CD14-positive monocyte (primary cell): Measurements from ENCODE around the gene FAM13A. TPM values are rescaled to one million over a fixed set of nuclear protein-coding genes. Genes with fewer than 3 reads are reported as not detected.
A peak's percentile ranks its signal among the peaks of the same experiment; 100 is the strongest.

Experiments used
- DNase-seq, 3 donors: peaks; one replicate each; pipeline ENCODE4 v3.0.0-alpha.2; 2011 to 2022
- H2AFZ ChIP-seq: 2 replicates; pipeline ENCODE4 v1.6.0; 2012; ENCODE audit warnings: mild to moderate bottlenecking, low read depth, low read length, inconsistent platforms; ENCODE audit not compliant: insufficient read depth, poor library complexity, severe bottlenecking
- H3K27ac ChIP-seq, 2 donors: 1 replicate in 1 of 2; 2 replicates in 1 of 2; pipeline ENCODE4 v1.5.1; 2012 to 2013; ENCODE audit warnings: low read length in 2 of 2, control low read depth in 1 of 2, inconsistent platforms in 1 of 2, low read depth in 1 of 2, mild to moderate bottlenecking in 1 of 2
- H3K27me3 ChIP-seq, 2 donors: one replicate each; pipeline versions ENCODE4 v1.6.0 to v1.6.1; 2011 to 2013; ENCODE audit warnings: low read length in 2 of 2; ENCODE audit not compliant: control insufficient read depth in 2 of 2, insufficient read depth in 2 of 2
- H3K36me3 ChIP-seq, 2 donors: replicated peaks in 1 of 2; 1 replicate in 1 of 2; 2 replicates in 1 of 2; pipeline versions ENCODE4 v1.5.1 to v1.6.1; 2012 to 2013; ENCODE audit warnings: low read length in 2 of 2, control low read depth in 1 of 2, inconsistent platforms in 1 of 2, mild to moderate bottlenecking in 1 of 2; ENCODE audit not compliant: insufficient read depth in 2 of 2, control insufficient read depth in 1 of 2
- H3K4me1 ChIP-seq, 2 donors: 1 replicate in 1 of 2; 2 replicates in 1 of 2; pipeline versions ENCODE4 v1.5.1 to v1.6.1; 2012 to 2013; ENCODE audit warnings: low read length in 2 of 2, control low read depth in 1 of 2, inconsistent platforms in 1 of 2, mild to moderate bottlenecking in 1 of 2, moderate library complexity in 1 of 2; ENCODE audit not compliant: insufficient read depth in 2 of 2, control insufficient read depth in 1 of 2
- H3K4me2 ChIP-seq: replicated peaks from 2 replicates; pipeline ENCODE3; 2012; ENCODE audit warnings: low read length, moderate library complexity, mild to moderate bottlenecking; ENCODE audit not compliant: poor library complexity, severe bottlenecking; ENCODE audit errors: extremely low read depth
- H3K4me3 ChIP-seq, 3 experiments: fragments of 200-600 bp in 1 of 3; sonication (generic) in 1 of 3; replicated peaks in 1 of 3; 1 replicate in 2 of 3; 2 replicates in 1 of 3; pipeline ENCODE4 v1.5.1; 2011 to 2013; ENCODE audit warnings: low read length in 3 of 3, mild to moderate bottlenecking in 3 of 3, control low read depth in 2 of 3, low read depth in 2 of 3, inconsistent platforms in 1 of 3, moderate library complexity in 1 of 3
- H3K79me2 ChIP-seq: 2 replicates; pipeline ENCODE4 v1.6.0; 2012; ENCODE audit warnings: mild to moderate bottlenecking, control low read depth, inconsistent platforms, low read length, moderate library complexity; ENCODE audit not compliant: insufficient read depth
- H3K9ac ChIP-seq: 2 replicates; pipeline ENCODE4 v1.6.0; 2017; ENCODE audit warnings: low read length, mild to moderate bottlenecking; ENCODE audit not compliant: insufficient read depth, poor library complexity, severe bottlenecking
- H3K9me3 ChIP-seq, 2 donors: replicated peaks in 1 of 2; 1 replicate in 1 of 2; 2 replicates in 1 of 2; pipeline versions ENCODE4 v1.5.1 to v1.6.1; 2012 to 2013; ENCODE audit warnings: low read length in 2 of 2, control low read depth in 1 of 2; ENCODE audit not compliant: control insufficient read depth in 1 of 2, insufficient read depth in 1 of 2
- H4K20me1 ChIP-seq: 2 replicates; pipeline ENCODE4 v1.6.0; 2012; ENCODE audit warnings: mild to moderate bottlenecking, low read length, control low read depth, moderate library complexity; ENCODE audit not compliant: insufficient read depth
- H3K27ac Mint-ChIP-seq, 7 donors: one replicate each; pipeline ENCODE4 v1.8.0; 2020; ENCODE audit warnings: mild to moderate bottlenecking in 7 of 7, mixed read lengths in 7 of 7, moderate library complexity in 6 of 7, inconsistent platforms in 2 of 7
- H3K27me3 Mint-ChIP-seq, 3 donors: one replicate each; pipeline ENCODE4 v1.8.0; 2021 to 2022; ENCODE audit warnings: low read depth in 3 of 3, mild to moderate bottlenecking in 3 of 3, mixed read lengths in 3 of 3, moderate library complexity in 3 of 3, inconsistent platforms in 1 of 3
- H3K36me3 Mint-ChIP-seq, 2 donors: one replicate each; pipeline ENCODE4 v1.8.0; 2020; ENCODE audit warnings: mixed read lengths in 2 of 2, inconsistent platforms in 1 of 2, mild to moderate bottlenecking in 1 of 2
- H3K4me1 Mint-ChIP-seq: one replicate; pipeline ENCODE4 v1.8.0; 2020; ENCODE audit warnings: mild to moderate bottlenecking, mixed read lengths
- H3K4me3 Mint-ChIP-seq, 2 donors: one replicate each; pipeline ENCODE4 v1.8.0; 2020; ENCODE audit warnings: mild to moderate bottlenecking in 2 of 2, mixed read lengths in 2 of 2, moderate library complexity in 1 of 2
- H3K9me3 Mint-ChIP-seq, 7 donors: one replicate each; pipeline ENCODE4 v1.8.0; 2020 to 2022; ENCODE audit warnings: mixed read lengths in 7 of 7, mild to moderate bottlenecking in 6 of 7, moderate library complexity in 6 of 7, inconsistent platforms in 2 of 7
- WGBS: methylation state at CpG from one replicate; pipeline ENCODE4 v1.1.5; 2013; ENCODE audit warnings: missing lambda C conversion rate; ENCODE audit not compliant: insufficient coverage; 5-methylcytosine and 5-hydroxymethylcytosine counted together
- intact Hi-C, 2 donors: fragments of 100-400 bp; cut with micrococcal nuclease; formaldehyde crosslinking; loops; one replicate each; pipeline versions ENCODE4 v1.15.0 to v1.15.1; 2023
- polyA plus RNA-seq, 3 donors: library from polyadenylated mRNA; depleted of rRNA in 1 of 3; unstranded in 2 of 3; stranded (reverse) in 1 of 3; fragments of 300-500 nt in 2 of 3; fragments of >200 nt in 1 of 3; fragmentation: Illumina TruSeq in 2 of 3; gene quantifications; 1 replicate in 2 of 3; 2 replicates in 1 of 3; pipeline ENCODE4 v1.2.3, GENCODE V29; 2012 to 2021
- TF ChIP-seq, protein P1 (sequence below): fragments of 200-600 bp; IDR thresholded peaks from one replicate; pipeline ENCODE4 v1.8.0; 2022; ENCODE audit warnings: antibody characterized with exemption, mild to moderate bottlenecking

Gene FAM13A
- polyA plus RNA-seq, 3 donors: 5.3 to 20.0 (median 6.5) TPM

DNA sequence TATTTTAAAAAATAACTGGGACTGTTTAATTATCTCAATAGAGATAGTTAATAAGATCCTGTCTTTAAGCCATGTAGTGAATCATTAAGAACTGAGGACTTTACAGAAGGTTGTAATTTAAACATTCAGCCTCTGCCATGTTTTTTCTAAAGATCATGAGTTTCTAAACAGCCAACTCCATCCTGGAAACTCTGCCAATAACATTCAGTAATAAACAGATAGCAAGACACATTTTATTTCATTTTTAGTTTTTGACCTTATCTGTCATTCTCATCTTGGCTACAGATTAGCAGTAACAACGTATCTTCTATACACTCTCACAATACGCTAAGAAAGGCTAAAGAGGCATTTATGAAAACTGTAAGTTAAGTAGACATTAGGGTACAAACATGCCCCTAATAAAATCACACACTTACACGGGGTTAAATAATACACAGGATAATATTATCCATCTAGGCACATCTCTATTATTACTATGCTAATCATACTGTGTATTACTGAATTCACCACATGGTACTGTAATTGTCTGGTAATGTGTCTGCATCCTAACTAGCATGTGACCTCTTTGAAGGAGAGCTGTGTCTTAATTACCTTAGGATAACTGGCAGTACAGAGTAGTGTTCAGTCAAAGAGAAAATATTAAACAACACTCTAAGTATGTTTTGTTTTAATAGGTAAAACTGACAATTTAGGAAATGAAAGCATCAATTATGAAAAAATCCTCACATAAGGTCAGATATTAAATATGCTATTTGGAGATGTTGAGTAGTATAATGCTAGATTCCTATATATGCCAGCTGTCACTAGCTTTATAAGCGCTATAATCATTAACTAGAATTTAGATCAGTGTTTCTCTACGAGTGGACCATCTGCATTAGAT lies 236.9 kb downstream of the FAM13A start:
- H3K4me1 Mint-ChIP-seq: peaks cover 54% of the 10 kb centered on the region
- WGBS: 80% methylated on average over 1 of the region's 5 CpGs
- H3K79me2 ChIP-seq: peaks cover 68% of the 10 kb centered on the region

More for the DNA sequence above, 236.9 kb downstream of the FAM13A start:
- Histone ChIP-seq H3K36me3 (no peaks in the 10 kb centered on the region), H3K4me2 (peak overlapping the region; percentile 94), H3K27ac (peak overlapping the region in 1 of 2 donors; percentile 32), H2AFZ (no peak overlapping the region), H3K27me3 (no peaks in the 10 kb centered on the region), H3K4me1 (peaks cover 35 to 67% of the 10 kb centered on the region in 2 donors), H3K9ac (no peak overlapping the region), H4K20me1 (peaks cover 42% of the 10 kb centered on the region), H3K9me3 (no peaks in the 10 kb centered on the region), H3K4me3 (peak overlapping the region; percentile 68 to 93 (median 73))
- DNase-seq: no peak
- H3K27ac Mint-ChIP-seq: peak overlapping the region in 1 of 7 donors; percentile 17
- peaks cover 0 to 2% (median 0%) of the 10 kb centered on the region in 3 donors for H3K27me3 Mint-ChIP-seq
- no peaks in the 10 kb centered on the region for H3K36me3 Mint-ChIP-seq
- no peaks in the 10 kb centered on the region for H3K9me3 Mint-ChIP-seq
- H3K4me3 Mint-ChIP-seq: peak overlapping the region; percentile 21 to 79
- TF ChIP-seq, protein P1, sequence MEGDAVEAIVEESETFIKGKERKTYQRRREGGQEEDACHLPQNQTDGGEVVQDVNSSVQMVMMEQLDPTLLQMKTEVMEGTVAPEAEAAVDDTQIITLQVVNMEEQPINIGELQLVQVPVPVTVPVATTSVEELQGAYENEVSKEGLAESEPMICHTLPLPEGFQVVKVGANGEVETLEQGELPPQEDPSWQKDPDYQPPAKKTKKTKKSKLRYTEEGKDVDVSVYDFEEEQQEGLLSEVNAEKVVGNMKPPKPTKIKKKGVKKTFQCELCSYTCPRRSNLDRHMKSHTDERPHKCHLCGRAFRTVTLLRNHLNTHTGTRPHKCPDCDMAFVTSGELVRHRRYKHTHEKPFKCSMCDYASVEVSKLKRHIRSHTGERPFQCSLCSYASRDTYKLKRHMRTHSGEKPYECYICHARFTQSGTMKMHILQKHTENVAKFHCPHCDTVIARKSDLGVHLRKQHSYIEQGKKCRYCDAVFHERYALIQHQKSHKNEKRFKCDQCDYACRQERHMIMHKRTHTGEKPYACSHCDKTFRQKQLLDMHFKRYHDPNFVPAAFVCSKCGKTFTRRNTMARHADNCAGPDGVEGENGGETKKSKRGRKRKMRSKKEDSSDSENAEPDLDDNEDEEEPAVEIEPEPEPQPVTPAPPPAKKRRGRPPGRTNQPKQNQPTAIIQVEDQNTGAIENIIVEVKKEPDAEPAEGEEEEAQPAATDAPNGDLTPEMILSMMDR: no peak
- intact Hi-C loops: loop anchor here (5.0 to 10.0 kb wide), 5 partner anchors 42 to 285 kb away; no protein-coding TSS in a partner anchor
